Measurements from ENCODE around the gene SLC25A1. TPM values are rescaled to one million over a fixed set of nuclear protein-coding genes. Genes with fewer than 3 reads are reported as not detected.

SLC25A1 gene
- total RNA-seq, 1 experiment from 2014 or later = 151 TPM

DNA sequence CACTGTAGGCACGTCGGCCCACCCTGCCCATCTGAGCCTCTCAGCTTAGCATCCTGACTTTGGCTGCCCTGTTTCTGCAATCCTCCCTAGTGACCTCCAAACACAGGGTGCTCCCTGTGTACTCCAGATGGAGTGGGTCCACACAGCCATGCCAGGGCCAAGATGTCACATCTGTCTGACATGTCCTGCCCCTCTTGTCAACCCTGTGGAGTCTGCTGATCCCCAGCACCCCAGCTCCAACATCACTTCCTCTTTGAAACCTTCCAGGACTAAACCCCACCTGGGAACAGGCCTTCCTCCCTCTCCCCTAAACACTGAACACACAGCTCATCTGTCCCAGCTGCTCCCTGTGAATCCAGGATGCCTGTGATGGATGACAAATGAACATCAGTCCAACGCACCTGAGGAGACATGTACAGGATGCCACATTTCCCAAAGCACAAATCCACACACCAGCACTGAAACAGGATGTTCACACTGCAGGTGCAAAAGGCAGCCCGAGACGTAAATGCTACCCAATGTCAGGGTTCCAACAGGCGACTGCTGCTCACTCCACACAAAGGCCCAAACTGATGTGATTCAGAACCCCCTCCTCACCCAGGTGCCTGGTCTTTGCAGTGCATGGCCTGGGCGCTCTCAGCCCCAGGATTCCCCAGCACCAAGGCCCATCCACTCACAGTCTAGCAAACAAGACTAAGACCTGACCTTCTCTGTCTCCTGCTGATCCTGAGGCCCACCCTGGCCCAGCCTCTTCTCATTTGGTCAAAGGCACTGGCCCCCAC, 49.4 kb downstream of the SLC25A1 start:
- WGBS (ENCODE audit: extremely low coverage, insufficient read length, low lambda C conversion rate) = no CpG with 5 or more reads among the region's 7 CpGs
- Mint-ChIP-seq H3K4me1 (peaks cover 0 to 1% of the 10 kb centered on the region in 2 experiments; a peak in 3 of 4 replicates), H3K27ac (no peak overlapping the region; a peak in 1 of 7 replicates), H3K27me3 (ENCODE audit: low read depth) (peaks cover 13% of the 10 kb centered on the region), H3K36me3 (ENCODE audit: insufficient read depth in 1 of 3, low read depth in 3 of 3) (peaks cover 0 to 28% (median 11%) of the 10 kb centered on the region in 3 experiments; a peak in 5 of 7 replicates), H3K9me3 (no peaks in the 10 kb centered on the region; a peak in 2 of 5 replicates), H3K4me3 (no peak overlapping the region)
- Histone ChIP-seq H3K18ac (ENCODE audit: insufficient read length, low read depth, low read length) (no peak overlapping the region), H3K4ac (ENCODE audit: low read depth, low read length) (no peak overlapping the region), H4K20me1 (ENCODE audit: control insufficient read depth, insufficient read depth, insufficient read length) (no peaks in the 10 kb centered on the region), H3K14ac (ENCODE audit: insufficient read depth, low read length) (no peak overlapping the region), H2AK5ac (ENCODE audit: insufficient read length, low read length) (no peak overlapping the region), H3T11ph (ENCODE audit: low read length) (no peak overlapping the region), H3K79me1 (ENCODE audit: insufficient read depth, low read depth, low read length, poor library complexity, severe bottlenecking) (no peaks in the 10 kb centered on the region), H3K9me3 (ENCODE audit: control insufficient read depth, low read depth, low read length) (no peaks in the 10 kb centered on the region), H2BK20ac (ENCODE audit: low read depth, low read length, poor library complexity, severe bottlenecking) (no peak overlapping the region), H2BK12ac (ENCODE audit: insufficient read length, low read depth, low read length) (no peak overlapping the region), H3K56ac (ENCODE audit: insufficient read length, low read depth, low read length) (no peak overlapping the region), H3K79me2 (ENCODE audit: insufficient read depth, low read length) (no peaks in the 10 kb centered on the region), H3K23me2 (ENCODE audit: insufficient read length, low read depth, low read length, poor library complexity, severe bottlenecking) (no peaks in the 10 kb centered on the region), H2BK5ac (ENCODE audit: insufficient read length, low read length) (no peak overlapping the region), H4K5ac (ENCODE audit: insufficient read length, low read depth, low read length) (no peak overlapping the region), H4K8ac (replicated peaks; ENCODE audit: insufficient read length, low read depth, low read length) (no peak overlapping the region), H2BK15ac (ENCODE audit: low read depth, low read length) (no peak overlapping the region), H4K91ac (ENCODE audit: insufficient read length, low read depth, low read length) (no peak overlapping the region), H3K4me2 (ENCODE audit: insufficient read depth, insufficient read length, low read length) (no peak overlapping the region), H3K23ac (ENCODE audit: insufficient read length, low read depth, low read length) (no peak overlapping the region), H2AFZ (ENCODE audit: low read length) (no peak overlapping the region), H3K27me3 (ENCODE audit: insufficient read depth, low read length) (no peaks in the 10 kb centered on the region), H3K27ac (ENCODE audit: insufficient read length, low read depth, low read length) (no peak overlapping the region), H3K4me1 (ENCODE audit: insufficient read depth, low read length) (no peaks in the 10 kb centered on the region), H3K9ac (ENCODE audit: extremely low read depth, insufficient read length, low read length) (no peak overlapping the region), H2BK120ac (ENCODE audit: low read depth, low read length, poor library complexity, severe bottlenecking) (no peak overlapping the region)
- TF ChIP-seq CTCF (conservative IDR thresholded peaks at IDR 0.05) = no peak
- no peak for DNase-seq

Measured in H9 (cell line).